Activated CD4-positive, alpha-beta T cell treated with anti-CD3 and anti-CD28 coated beads, Interleukin-2, amount 10 ng/mL, durations not matched to agents 24 days and 14 days (primary cell): ENCODE data around the gene CREB5. TPM values are rescaled to one million over a fixed set of nuclear protein-coding genes. Genes with fewer than 3 reads are reported as not detected.

Experiments
- DNase-seq: peaks from one replicate; pipeline ENCODE4 v3.0.0; 2022
- H3K27ac Mint-ChIP-seq: one replicate; pipeline ENCODE4 v1.8.0; 2022; ENCODE audit warnings: mild to moderate bottlenecking, mixed read lengths
- H3K27me3 Mint-ChIP-seq: one replicate; pipeline ENCODE4 v1.8.0; 2022; ENCODE audit warnings: mixed read lengths
- H3K36me3 Mint-ChIP-seq: one replicate; pipeline ENCODE4 v1.8.0; 2022; ENCODE audit warnings: low read depth, mild to moderate bottlenecking, mixed read lengths
- H3K4me1 Mint-ChIP-seq: one replicate; pipeline ENCODE4 v1.8.0; 2021; ENCODE audit warnings: mixed read lengths
- H3K4me3 Mint-ChIP-seq: one replicate; pipeline ENCODE4 v1.8.0; 2022; ENCODE audit warnings: mild to moderate bottlenecking, moderate library complexity, mixed read lengths
- H3K9me3 Mint-ChIP-seq: one replicate; pipeline ENCODE4 v1.8.0; 2021; ENCODE audit warnings: mixed read lengths
- intact Hi-C: fragments of 100-400 bp; cut with micrococcal nuclease; formaldehyde crosslinking; loops from one replicate; pipeline ENCODE4 v1.15.1; 2023
- total RNA-seq: library from RNA; stranded (reverse); gene quantifications from 2 replicates; pipeline ENCODE4 v1.2.3, GENCODE V29; 2022

CREB5 gene
- total RNA-seq, 1 donor from 2014 or later, result not detected

DNA sequence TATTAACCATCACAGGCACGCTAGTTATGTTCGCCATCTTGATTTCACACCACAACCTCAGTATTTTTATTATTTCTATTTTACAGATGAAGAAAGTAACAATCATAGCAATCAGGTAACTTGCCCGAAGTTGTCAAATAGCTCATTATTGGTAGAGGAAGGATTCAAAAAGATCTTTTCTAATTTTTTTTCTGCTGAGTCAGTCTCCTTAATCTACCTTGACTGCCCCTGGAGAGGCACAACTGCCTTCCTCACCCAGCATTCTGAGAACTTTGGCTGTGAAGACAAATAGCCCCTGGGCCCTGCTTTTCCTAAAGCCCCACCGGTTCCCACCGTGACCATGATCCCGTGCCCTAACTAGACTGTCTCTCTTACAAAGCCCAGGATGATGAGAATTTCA, 446.6 kb downstream of the CREB5 start:
- no peak for DNase-seq
- intact Hi-C loops, result no loop called here
- Mint-ChIP-seq H3K36me3 (no peaks in the 10 kb centered on the region), H3K4me3 (no peak overlapping the region), H3K4me1 (peaks cover 2% of the 10 kb centered on the region), H3K27ac (no peak overlapping the region), H3K9me3 (no peaks in the 10 kb centered on the region), H3K27me3 (peaks cover 15% of the 10 kb centered on the region)

- Mint-ChIP-seq H3K27ac (no peak overlapping the region), H3K9me3 (no peaks in the 10 kb centered on the region), H3K4me1 (no peaks in the 10 kb centered on the region), H3K27me3 (peaks cover 4% of the 10 kb centered on the region), H3K36me3 (no peaks in the 10 kb centered on the region), H3K4me3 (no peak overlapping the region)
- peak; percentile 35 for DNase-seq
- intact Hi-C loops, result no loop called here
Observed at GRCh38 chr7:28861825-28862224, 449.5 kb downstream of the CREB5 start.

DNA sequence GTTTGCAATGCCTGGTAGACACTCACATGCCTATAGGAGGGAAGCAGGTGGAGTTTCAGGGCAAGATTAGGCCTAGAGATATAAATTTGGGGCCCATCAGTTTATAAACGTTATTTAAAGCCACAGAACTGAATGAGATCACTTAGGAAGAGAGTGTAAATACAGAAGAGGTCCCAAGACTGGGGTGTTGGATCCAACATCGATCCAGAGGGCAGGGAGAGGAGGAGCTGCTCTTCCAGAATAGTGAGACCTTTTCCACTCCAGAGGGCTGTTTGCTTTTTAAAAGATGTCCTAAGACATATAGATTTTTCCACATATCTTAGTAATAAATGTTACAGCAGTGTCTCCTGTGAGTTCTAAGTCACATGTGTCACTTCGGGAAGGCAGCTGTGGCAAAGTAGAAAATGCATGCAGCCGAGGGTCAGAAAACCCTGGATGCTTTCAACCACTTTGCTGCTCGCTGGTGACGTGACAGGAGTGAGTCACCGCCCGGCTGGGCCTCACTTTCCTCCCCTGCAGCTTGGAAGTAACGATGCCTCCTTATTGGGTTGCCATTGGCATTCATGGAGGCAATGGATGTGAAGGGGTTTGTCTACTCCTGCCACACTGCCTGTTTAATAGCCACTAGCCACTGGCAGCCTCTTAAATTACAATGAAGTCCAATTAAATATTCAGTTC, 450.4 kb downstream of the CREB5 start:
- H3K27ac Mint-ChIP-seq, result no peak overlapping the region
- no peaks in the 10 kb centered on the region for H3K36me3 Mint-ChIP-seq
- no peak overlapping the region for H3K4me3 Mint-ChIP-seq
- intact Hi-C loops, result no loop called here
- no peaks in the 10 kb centered on the region for H3K4me1 Mint-ChIP-seq
- DNase-seq, result no peak
- no peaks in the 10 kb centered on the region for H3K27me3 Mint-ChIP-seq
- no peaks in the 10 kb centered on the region for H3K9me3 Mint-ChIP-seq

- H3K27me3 Mint-ChIP-seq, result peaks cover 4% of the 10 kb centered on the region
- no peak overlapping the region for H3K4me3 Mint-ChIP-seq
- intact Hi-C loops, result no loop called here
- DNase-seq, result no peak
- H3K36me3 Mint-ChIP-seq, result no peaks in the 10 kb centered on the region
- H3K9me3 Mint-ChIP-seq, result no peaks in the 10 kb centered on the region
- no peaks in the 10 kb centered on the region for H3K4me1 Mint-ChIP-seq
- H3K27ac Mint-ChIP-seq, result no peak overlapping the region
Observed at GRCh38 chr7:28865601-28866144, 453.4 kb downstream of the CREB5 start.

GRCh38 chr7:28868712-28869111, 456.4 kb downstream of the CREB5 start:
- DNase-seq, result no peak
- Mint-ChIP-seq H3K4me3 (no peak overlapping the region), H3K9me3 (no peaks in the 10 kb centered on the region), H3K36me3 (no peaks in the 10 kb centered on the region), H3K27ac (no peak overlapping the region), H3K4me1 (no peaks in the 10 kb centered on the region), H3K27me3 (peaks cover 4% of the 10 kb centered on the region)
- intact Hi-C loops, result no loop called here

- Mint-ChIP-seq H3K27ac (no peak overlapping the region), H3K9me3 (no peaks in the 10 kb centered on the region), H3K4me1 (no peaks in the 10 kb centered on the region), H3K4me3 (no peak overlapping the region), H3K36me3 (no peaks in the 10 kb centered on the region), H3K27me3 (peaks cover 4% of the 10 kb centered on the region)
- no peak for DNase-seq
- intact Hi-C loops, result no loop called here
Observed at GRCh38 chr7:28871077-28871476, 458.8 kb downstream of the CREB5 start.

GRCh38 chr7:28871631-28872030, 459.3 kb downstream of the CREB5 start:
- no peaks in the 10 kb centered on the region for H3K9me3 Mint-ChIP-seq
- no peaks in the 10 kb centered on the region for H3K4me1 Mint-ChIP-seq
- no peaks in the 10 kb centered on the region for H3K36me3 Mint-ChIP-seq
- H3K27ac Mint-ChIP-seq, result no peak overlapping the region
- intact Hi-C loops, result no loop called here
- no peak overlapping the region for H3K4me3 Mint-ChIP-seq
- peaks cover 4% of the 10 kb centered on the region for H3K27me3 Mint-ChIP-seq
- DNase-seq, result no peak

DNA sequence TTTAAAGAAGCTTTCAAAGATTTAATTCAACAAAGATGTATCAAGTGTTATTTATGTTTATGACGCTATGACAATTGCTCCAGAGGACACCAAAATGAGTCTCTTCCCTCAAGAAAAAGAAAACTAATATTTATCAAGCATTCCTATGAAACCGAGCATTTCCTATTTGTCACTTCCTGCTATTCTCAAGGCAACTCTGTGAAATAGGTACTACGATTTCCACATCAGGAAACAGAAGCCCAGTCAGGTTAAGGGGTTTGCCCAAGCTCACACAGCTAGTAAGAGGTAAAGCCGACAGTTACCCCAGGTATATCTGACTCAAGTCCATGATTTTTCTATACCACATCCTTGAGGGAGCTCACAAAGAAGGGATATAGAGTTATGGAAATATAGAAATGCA, 459.9 kb downstream of the CREB5 start:
- no peak for DNase-seq
- H3K27ac Mint-ChIP-seq, result no peak overlapping the region
- no peak overlapping the region for H3K4me3 Mint-ChIP-seq
- H3K9me3 Mint-ChIP-seq, result no peaks in the 10 kb centered on the region
- H3K36me3 Mint-ChIP-seq, result no peaks in the 10 kb centered on the region
- H3K4me1 Mint-ChIP-seq, result no peaks in the 10 kb centered on the region
- peaks cover 4% of the 10 kb centered on the region for H3K27me3 Mint-ChIP-seq
- intact Hi-C loops, result no loop called here

GRCh38 chr7:28873365-28873764, 461.0 kb downstream of the CREB5 start:
- intact Hi-C loops, result no loop called here

GRCh38 chr7:28874001-28874400, 461.7 kb downstream of the CREB5 start:
- no peaks in the 10 kb centered on the region for H3K36me3 Mint-ChIP-seq
- intact Hi-C loops, result no loop called here
- no peak for DNase-seq
- H3K4me3 Mint-ChIP-seq, result no peak overlapping the region
- H3K27me3 Mint-ChIP-seq, result peaks cover 6% of the 10 kb centered on the region
- H3K9me3 Mint-ChIP-seq, result no peaks in the 10 kb centered on the region
- H3K27ac Mint-ChIP-seq, result no peak overlapping the region
- no peaks in the 10 kb centered on the region for H3K4me1 Mint-ChIP-seq

More at GRCh38 chr7:28873365-28873764, 461.0 kb downstream of the CREB5 start:
- H3K9me3 Mint-ChIP-seq, result no peaks in the 10 kb centered on the region
- H3K27ac Mint-ChIP-seq, result no peak overlapping the region
- H3K36me3 Mint-ChIP-seq, result no peaks in the 10 kb centered on the region
- DNase-seq, result no peak
- no peaks in the 10 kb centered on the region for H3K4me1 Mint-ChIP-seq
- H3K27me3 Mint-ChIP-seq, result peaks cover 4% of the 10 kb centered on the region
- H3K4me3 Mint-ChIP-seq, result no peak overlapping the region

Other genes with a start within 250 kb of the CREB5 start
- gene JAZF1, start 231.7 kb upstream of the CREB5 start, total RNA-seq, result 4.2 and 4.4 TPM in 2 replicates